NCI-H1436 treated with DMSO at 0.1 percent for 48 hours (cell line): Measurements from ENCODE around the gene AGRN.
"Not testable (repeated sequence)": the region's sequence is repeated elsewhere in the genome, so short reads cannot be mapped to it uniquely, and the experiment has no call there.

Experiments
- DNase-seq: peaks from one replicate; lab custom pipeline; 2025; lab: John Stamatoyannopoulos, UW

Gene AGRN

GRCh38 chr1:1053682-1054081, 33.8 kb downstream of the AGRN start:
- no peak for DNase-seq

GRCh38 chr1:1054099-1054700, 34.3 kb downstream of the AGRN start:
- DNase-seq, result no peak

GRCh38 chr1:1054971-1055370, 35.1 kb downstream of the AGRN start:
- no peak for DNase-seq

GRCh38 chr1:1055841-1056736, 36.2 kb downstream of the AGRN start:
- DNase-seq, result no peak

GRCh38 chr1:1057769-1058087, 37.8 kb downstream of the AGRN start:
- not testable (repeated sequence) for DNase-seq

GRCh38 chr1:1058088-1058905, 38.4 kb downstream of the AGRN start:
- no peak for DNase-seq

GRCh38 chr1:1058921-1059493, 39.1 kb downstream of the AGRN start:
- DNase-seq, result no peak

GRCh38 chr1:1059494-1060280, 39.8 kb downstream of the AGRN start:
- no peak for DNase-seq

- no peak for DNase-seq
Measured at GRCh38 chr1:1060281-1061000, 40.5 kb downstream of the AGRN start.

GRCh38 chr1:1061682-1062345, 41.9 kb downstream of the AGRN start:
- DNase-seq, result no peak

GRCh38 chr1:1062348-1063163, 42.6 kb downstream of the AGRN start:
- DNase-seq, result no peak

- no peak for DNase-seq
Measured at GRCh38 chr1:1063261-1063944, 43.5 kb downstream of the AGRN start.

GRCh38 chr1:1063945-1064831, 44.3 kb downstream of the AGRN start:
- DNase-seq, result no peak

GRCh38 chr1:1065265-1065939, 45.5 kb downstream of the AGRN start:
- no peak for DNase-seq

GRCh38 chr1:1065940-1066304, 46.0 kb downstream of the AGRN start:
- DNase-seq, result not testable (repeated sequence)

GRCh38 chr1:1066403-1067283, 46.7 kb downstream of the AGRN start:
- no peak for DNase-seq
